ENCODE results near the gene SLC12A5.

Gene SLC12A5

DNA sequence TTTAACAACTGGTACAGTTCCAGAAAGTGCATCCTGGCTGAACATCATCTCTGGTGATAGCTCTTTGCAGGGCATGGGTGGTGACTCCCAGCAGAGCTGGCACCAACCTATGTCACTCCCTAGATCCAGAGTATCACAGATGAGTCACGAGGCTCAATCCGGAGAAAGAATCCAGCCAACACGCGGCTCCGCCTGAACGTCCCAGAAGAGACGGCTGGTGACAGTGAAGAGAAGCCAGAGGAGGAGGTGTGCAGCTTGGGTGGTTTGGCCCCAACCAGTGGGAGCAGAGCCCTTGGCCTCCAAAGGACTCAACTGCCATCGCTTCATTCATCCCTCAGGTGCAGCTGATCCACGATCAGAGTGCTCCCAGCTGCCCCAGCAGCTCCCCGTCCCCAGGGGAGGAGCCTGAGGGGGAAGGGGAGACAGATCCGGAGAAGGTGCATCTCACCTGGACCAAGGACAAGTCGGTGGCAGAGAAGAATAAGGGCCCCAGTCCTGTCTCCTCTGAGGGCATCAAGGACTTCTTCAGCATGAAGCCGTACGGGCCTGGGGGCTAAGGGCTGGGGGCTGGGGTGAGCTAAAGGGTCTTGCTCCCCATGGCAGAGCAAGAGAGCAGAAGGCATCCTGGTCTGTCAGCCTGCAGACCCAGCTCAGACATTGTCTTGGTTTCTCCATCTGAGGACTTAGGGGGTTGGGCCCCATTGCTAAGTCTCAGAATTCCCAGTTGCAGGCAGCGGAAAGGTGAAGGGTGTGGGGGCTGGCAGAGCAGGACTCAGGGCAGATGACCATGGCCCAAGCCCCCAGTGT lies 27.2 kb downstream of the SLC12A5 start:
- no peak for DNase-seq (ENCODE audit: low spot score)

DNA sequence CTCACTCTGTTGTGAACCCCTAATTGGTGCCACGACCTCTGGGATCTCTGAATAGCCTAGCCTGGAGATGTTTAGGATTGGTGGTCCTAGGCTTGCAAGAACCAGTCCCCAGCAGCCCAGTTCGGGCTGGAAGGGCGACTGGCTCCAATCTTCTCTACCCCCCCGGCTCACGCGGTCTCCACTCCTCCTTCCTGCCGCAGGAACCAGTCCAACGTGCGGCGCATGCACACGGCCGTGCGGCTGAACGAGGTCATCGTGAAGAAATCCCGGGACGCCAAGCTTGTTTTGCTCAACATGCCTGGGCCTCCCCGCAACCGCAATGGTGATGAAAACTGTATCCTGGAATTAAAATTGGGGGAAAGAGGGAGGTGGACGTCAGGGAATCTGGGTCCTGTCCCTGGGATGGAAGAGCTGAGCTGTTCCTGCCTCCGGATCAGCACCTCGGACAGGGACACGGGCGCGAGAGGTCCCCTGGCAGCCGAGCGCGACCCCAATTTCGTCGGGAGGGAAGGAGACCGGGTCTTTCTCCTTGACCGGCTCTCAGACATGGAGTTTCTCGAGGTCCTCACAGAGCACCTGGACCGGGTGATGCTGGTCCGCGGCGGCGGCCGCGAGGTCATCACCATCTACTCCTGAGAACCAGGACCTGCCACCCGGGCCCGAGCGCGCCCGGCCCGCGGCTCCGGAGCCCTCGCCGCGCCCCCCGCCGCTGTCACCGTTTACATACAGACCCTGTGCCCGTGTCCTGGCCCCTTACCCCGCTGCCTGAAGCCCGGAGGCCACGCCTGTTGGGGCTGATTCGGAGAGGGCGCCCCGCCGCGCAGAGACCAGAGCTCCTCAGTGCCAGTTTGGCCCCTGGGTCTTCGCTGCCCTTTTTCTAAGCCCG lies 28.2 kb downstream of the SLC12A5 start:
- DNase-seq (ENCODE audit: low spot score), result peak; percentile 86

DNA sequence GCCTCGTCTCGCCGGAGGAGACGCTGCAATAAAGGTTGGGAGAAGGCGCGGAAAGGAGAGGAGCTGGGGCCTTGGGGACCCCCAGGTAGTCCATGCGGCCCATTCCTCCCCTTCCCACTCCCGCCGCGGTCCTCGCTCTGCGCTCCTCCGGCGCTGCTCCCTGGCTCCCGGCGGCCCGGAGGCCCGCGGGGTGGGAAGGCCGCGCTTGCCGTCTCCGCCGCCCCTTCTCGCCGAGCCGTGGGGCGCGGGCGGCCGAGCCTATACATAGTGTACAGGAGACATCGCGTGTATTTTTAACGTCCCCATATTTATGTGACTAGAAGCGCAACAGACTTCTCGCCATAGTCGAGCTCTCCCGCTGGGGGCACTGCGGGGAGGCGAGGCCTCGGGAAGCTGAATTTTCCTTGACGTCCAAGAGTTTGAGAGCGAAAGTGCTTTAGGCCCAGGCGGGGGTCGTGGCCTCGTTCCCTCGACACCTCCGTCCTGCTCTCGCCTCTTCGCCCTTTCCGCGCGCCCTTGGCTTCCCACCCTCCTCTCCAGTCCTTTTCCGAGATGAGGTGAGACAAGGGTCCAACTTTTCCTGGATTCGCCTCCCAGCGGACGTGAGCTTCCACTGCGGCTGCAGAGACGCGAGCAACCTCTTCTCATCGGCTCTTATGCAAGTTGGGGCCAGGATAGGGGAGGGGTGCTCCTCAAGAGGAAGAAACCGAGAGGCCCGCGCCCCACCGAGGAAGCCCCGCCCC lies 29.0 kb downstream of the SLC12A5 start:
- peak; percentile 74 for DNase-seq (ENCODE audit: low spot score)

- peak; percentile 55 for DNase-seq (ENCODE audit: low spot score)
Observed at GRCh38 chr20:46058599-46059281, 29.7 kb downstream of the SLC12A5 start.

DNA sequence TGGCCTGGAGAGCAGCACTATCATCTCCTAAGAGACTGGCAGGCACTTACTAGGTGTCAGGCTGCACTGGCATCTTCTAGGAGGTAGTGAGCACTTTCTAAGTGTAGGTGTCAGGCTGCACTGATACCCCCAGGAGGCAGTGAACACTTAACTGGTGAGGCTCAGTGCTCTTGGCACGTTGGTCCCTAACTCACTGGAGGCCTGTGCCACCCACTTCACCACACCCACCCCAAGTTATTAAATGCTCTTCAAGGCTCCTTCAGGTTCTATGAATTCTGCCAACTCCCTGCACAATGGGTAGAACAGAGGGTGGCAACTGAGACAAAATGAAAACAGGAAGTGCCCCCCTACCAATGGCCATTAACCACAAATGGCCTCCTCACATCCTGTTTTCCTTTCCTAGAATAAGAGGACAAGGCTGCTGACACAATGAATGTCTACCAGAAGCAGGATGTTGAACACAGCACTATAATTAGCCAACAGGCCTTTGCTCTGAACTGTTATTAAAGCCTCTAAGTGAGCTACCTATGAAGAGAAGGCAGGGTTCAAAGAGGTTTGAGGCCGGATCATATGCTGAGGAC lies 31.4 kb downstream of the SLC12A5 start:
- DNase-seq (ENCODE audit: low spot score), result peak; percentile 20

GRCh38 chr20:46060975-46061374 lies 32.0 kb downstream of the SLC12A5 start:
- DNase-seq (ENCODE audit: low spot score), result no peak

- no peak for DNase-seq (ENCODE audit: low spot score)
Observed at GRCh38 chr20:46062151-46062550, 33.1 kb downstream of the SLC12A5 start.

DNA sequence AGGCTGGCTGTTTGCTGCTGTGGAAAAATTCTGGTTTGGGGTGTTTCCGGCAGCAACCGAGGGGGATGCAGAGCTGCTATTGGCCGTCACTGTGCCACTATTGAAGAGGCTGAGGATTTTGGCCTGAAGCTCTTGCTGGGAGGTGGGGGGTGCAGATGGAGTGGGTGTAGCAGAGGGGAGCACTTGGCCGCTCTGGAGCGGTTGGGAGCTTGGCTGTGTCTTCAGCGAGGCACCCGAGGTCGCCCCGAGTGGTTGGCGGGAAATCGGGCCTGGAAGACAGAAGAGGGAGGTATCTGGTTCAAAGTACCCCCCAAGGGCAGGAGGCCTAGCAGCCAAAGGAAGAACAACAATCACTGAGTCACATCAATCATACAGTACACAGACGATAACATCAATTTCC lies 33.6 kb downstream of the SLC12A5 start:
- peak; percentile 34 for DNase-seq (ENCODE audit: low spot score)

DNA sequence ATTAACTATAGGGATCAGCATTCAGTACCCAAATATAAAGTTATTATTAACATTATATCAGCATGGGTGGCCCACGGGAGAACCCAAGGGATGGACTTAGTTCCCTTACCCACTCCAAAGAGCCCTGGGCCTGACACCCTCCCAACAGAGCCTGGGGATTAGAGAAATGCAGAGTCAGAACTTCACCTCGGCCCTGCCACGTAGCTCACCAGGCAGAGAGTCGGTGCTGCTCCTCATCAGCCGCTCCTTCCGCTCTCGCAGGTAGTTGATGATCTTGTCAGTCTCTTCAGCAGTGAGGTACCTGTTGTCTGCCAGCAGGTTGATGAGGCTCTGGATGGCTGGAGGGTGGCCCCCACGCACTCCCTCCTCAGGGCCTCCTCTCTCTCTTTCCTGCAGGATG lies 34.1 kb downstream of the SLC12A5 start:
- DNase-seq (ENCODE audit: low spot score), result peak; percentile 22

GRCh38 chr20:46063652-46064054 lies 34.6 kb downstream of the SLC12A5 start:
- DNase-seq (ENCODE audit: low spot score), result no peak

GRCh38 chr20:46065006-46065405 lies 36.0 kb downstream of the SLC12A5 start:
- peak; percentile 16 for DNase-seq (ENCODE audit: low spot score)

GRCh38 chr20:46065691-46066090 lies 36.7 kb downstream of the SLC12A5 start:
- DNase-seq (ENCODE audit: low spot score), result no peak

DNA sequence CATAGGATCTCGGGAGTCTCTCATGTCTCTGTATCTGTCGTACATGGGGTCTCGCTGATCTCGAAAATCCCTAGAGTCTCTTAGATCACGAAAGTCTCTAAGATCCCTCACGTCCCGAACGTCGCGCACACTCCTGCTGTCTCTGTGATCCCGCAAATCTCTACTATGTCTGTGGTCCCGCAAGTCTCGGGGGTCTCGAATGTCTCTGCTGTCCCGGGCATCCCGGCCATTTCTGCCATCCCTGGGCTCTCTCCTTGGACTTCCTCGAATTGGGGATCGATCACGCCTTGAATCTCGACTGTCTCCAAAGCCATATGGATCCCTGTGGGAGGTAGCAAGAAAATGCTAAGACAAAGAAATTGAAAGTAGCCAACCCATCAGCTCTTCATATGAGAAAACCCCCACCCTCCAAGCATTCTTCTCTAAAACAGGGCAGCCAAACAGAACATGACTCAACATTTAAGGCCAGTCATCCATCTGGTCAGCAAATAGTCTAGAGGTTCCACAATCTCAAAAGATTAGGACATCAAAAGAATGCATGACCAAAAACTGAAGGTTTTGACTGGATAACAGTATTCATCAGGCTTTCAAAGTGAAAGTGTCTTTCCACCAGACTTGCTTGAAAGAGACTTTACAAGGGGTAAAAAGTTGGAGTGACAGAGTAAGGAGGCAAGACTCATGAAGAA lies 41.3 kb downstream of the SLC12A5 start:
- DNase-seq (ENCODE audit: low spot score), result no peak

GRCh38 chr20:46071573-46071972 lies 42.6 kb downstream of the SLC12A5 start:
- DNase-seq (ENCODE audit: low spot score), result no peak

GRCh38 chr20:46073024-46073423 lies 44.0 kb downstream of the SLC12A5 start:
- DNase-seq (ENCODE audit: low spot score), result no peak

- no peak for DNase-seq (ENCODE audit: low spot score)
Observed at GRCh38 chr20:46073443-46073842, 44.4 kb downstream of the SLC12A5 start.

GRCh38 chr20:46074006-46074405 lies 45.0 kb downstream of the SLC12A5 start:
- no peak for DNase-seq (ENCODE audit: low spot score)

- DNase-seq (ENCODE audit: low spot score), result no peak
Observed at GRCh38 chr20:46076806-46077205, 47.8 kb downstream of the SLC12A5 start.

DNA sequence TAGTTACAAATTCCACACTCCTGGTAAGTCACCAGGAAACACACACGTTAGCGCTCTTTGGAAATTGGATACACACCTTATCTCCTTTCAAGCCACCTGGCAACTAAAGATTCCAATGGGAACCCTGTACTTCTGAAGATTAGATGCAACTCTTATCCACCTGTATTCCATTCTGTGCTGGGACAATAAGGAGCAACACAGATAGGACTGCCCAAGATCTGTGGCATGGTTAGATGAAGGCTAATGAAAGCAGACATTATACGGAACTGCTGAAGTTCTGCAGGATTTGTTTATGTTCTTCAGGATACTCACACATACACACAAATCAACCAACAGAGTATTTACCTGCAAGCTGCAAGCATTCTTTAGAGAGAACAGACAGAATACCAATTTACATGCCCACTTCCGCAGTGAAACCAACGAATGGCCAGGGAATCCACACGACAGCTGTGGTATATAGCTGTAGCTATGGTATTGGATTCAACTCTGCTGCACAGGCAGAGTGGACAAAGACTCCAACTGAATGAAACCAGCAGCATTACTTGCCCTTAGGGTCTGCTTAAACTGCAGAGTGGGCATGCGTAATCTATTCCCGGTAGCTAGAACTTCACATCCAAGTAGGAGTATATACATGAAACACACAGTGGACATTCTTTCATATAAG lies 48.8 kb downstream of the SLC12A5 start:
- DNase-seq (ENCODE audit: low spot score), result no peak

DNA sequence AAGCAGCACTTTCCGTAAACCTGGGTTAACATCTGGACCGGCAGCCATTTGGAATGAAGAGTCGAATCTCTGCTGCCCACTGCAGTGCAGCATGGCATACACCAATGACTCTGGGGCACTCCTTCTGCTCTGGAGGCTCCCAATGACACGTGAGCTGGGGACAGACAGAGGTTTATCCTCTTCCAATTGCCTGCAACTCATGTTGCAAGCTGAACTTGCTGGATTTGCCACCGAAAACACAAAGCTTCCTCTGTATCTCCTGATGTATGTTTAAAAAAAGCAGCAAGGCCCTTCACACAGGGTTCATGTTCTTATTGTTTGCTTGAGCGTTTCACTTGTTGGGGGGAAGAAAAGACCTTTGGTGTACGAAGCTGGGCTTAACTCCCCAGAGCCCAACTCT lies 49.9 kb downstream of the SLC12A5 start:
- DNase-seq (ENCODE audit: low spot score), result no peak

Data from ecto neural progenitor cell (in vitro differentiated cells).